Heart right ventricle (tissue), 16 donors: ENCODE measurements around the gene TCIRG1. TPM values are rescaled to one million over a fixed set of nuclear protein-coding genes. Genes with fewer than 3 reads are reported as not detected.

Experiments
- ATAC-seq, 8 donors: fragments of 200-7000 bp; cut with Tn5 transposase; one replicate each; pipeline ENCODE4 v1.9.1; 2020; ENCODE audit warnings: mild to moderate bottlenecking in 8 of 8, moderate library complexity in 8 of 8, moderate number of reproducible peaks in 1 of 8
- DNase-seq, 2 donors: peaks; one replicate each; pipeline ENCODE4 v3.0.0-alpha.2; 2020
- H3K27ac ChIP-seq, 10 donors: fragments of 200-600 bp; sonication (generic) in 2 of 10; one replicate each; pipeline versions ENCODE4 v1.5.0 to v1.8.0; 2020 to 2022; ENCODE audit warnings: mild to moderate bottlenecking in 3 of 10
- H3K27me3 ChIP-seq, 7 donors: fragments of 200-600 bp; one replicate each; pipeline ENCODE4 v1.8.0; 2021 to 2022; ENCODE audit warnings: mild to moderate bottlenecking in 2 of 7
- H3K36me3 ChIP-seq, 9 donors: fragments of 200-600 bp; sonication (generic) in 1 of 9; one replicate each; pipeline versions ENCODE4 v1.5.0 to v1.8.0; 2020 to 2022; ENCODE audit warnings: mild to moderate bottlenecking in 2 of 9
- H3K4me1 ChIP-seq, 9 donors: fragments of 200-600 bp; sonication (generic) in 1 of 9; one replicate each; pipeline versions ENCODE4 v1.5.0 to v1.8.0; 2020 to 2022; ENCODE audit warnings: mild to moderate bottlenecking in 4 of 9
- H3K4me3 ChIP-seq, 10 donors: fragments of 200-600 bp; sonication (generic) in 2 of 10; one replicate each; pipeline versions ENCODE4 v1.5.0 to v1.8.0; 2020 to 2022; ENCODE audit warnings: mild to moderate bottlenecking in 7 of 10, moderate library complexity in 2 of 10
- H3K9me3 ChIP-seq, 11 donors: fragments of 200-600 bp in 10 of 11; sonication (generic) in 2 of 11; one replicate each; pipeline versions ENCODE4 v1.5.0 to v1.8.0; 2013 to 2022; ENCODE audit warnings: mild to moderate bottlenecking in 2 of 11, control low read depth in 1 of 11, moderate library complexity in 1 of 11
- WGBS, 2 donors: extraction: QIAGEN DNeasy Blood & Tissue Kit; methylation state at CpG; one replicate each; pipeline ENCODE4 v1.1.7; 2013; ENCODE audit warnings: inconsistent platforms in 1 of 2; 5-methylcytosine and 5-hydroxymethylcytosine counted together
- intact Hi-C, 10 donors: fragments of 100-400 bp; cut with DNase I; formaldehyde crosslinking; loops; one replicate each; pipeline versions ENCODE4 v1.11.1 to v1.14.2; 2022
- polyA plus RNA-seq, 2 donors: library from polyadenylated mRNA; stranded (reverse); fragments of 200-250 nt; gene quantifications; one replicate each; pipeline ENCODE4 v1.2.3, GENCODE V29; 2013
- total RNA-seq, 10 donors: library from RNA; stranded (reverse); fragmentation: NEBNext Ultra II Directional in 3 of 10; extraction: Animal tissue kit (Norgen Biotek cat#: 25700) in 3 of 10; gene quantifications; one replicate each; pipeline versions ENCODE4 v1.2.1 to v1.2.4, GENCODE V29; 2021 to 2023
- TF ChIP-seq, protein P1 (sequence below), 9 donors: fragments of 200-600 bp; sonication (generic) in 2 of 9; IDR thresholded peaks; one replicate each; pipeline versions ENCODE4 v1.5.0 to v1.8.0; 2021 to 2022; ENCODE audit warnings: antibody characterized with exemption in 9 of 9, mild to moderate bottlenecking in 5 of 9, moderate library complexity in 1 of 9
- donor health status: Arrhythmogenic right ventricular cardiomyopathy.
- donor health status: ischemic (EF 13 %, LVEDD 7.1; RV severe dilation, severe dysfunction).
- donor health status: healthy with polysubstance abuse.
- donor health status: DM: no; HTN: yes; CAD: no.
- donor health status: DM: no; HTN: no; CAD: no.
- donor health status: ischemic (EF 25% LVEDD 6.9; RV normal size, moderate dysfunction).
- donor health status: ischemic (EF 25% LVEDD 5.7; RV mildly dilated, moderate dysfunction).
- donor health status: healthy.
- donor health status: DM: yes; HTN: yes; CAD: no.
- donor health status: Ischemic cardiomyopathy.
- donor health status: ischemic (EF 35%, LVEDD 5.7; RV mildly dilated, moderate dysfunction).
- donor health status: nonischemic (EF 11% LVEDD 7.7; RV severe dilation, severe dysfunction).
- donor health status: DM: yes; HTN: yes; CAD: no.
- donor health status: PGD.
- donor health status: ischemic (EF 29% LVEDD 5.4; RV normal size, mild dysfunction).
- donor health status: nonischemic (EF 23%, LVEDD 6.1; RV moderate dilation, normal function).

The TCIRG1 gene
- total and polyA plus RNA-seq, 12 donors = 7.9 to 91.4 (median 15.1) TPM

DNA sequence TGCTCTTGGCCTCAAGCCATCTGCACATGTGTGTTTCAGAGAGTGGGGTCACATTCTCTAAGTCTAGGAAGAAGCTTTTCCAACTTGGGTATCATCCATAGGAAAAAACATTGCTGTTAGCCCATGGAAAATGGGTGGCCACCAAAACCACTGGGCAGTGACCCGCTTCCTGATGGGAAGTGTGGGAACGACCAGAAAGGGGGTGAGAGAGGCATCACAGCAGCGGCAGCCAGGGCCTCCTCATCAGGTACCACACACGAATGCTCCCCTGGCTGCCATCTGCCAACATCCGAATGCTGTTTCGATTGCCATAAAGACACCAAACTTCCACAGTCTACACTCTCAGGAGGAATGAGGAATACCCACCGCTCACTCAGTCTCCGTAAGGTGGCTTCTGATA lies 42.0 kb downstream of the TCIRG1 start:
- H3K9me3 ChIP-seq = no peaks in the 10 kb centered on the region
- peaks cover 0 to 25% (median 8%) of the 10 kb centered on the region in 9 donors for H3K36me3 ChIP-seq
- 95% methylated on average over 8 of the region's 8 CpGs for WGBS, 2 donors
- H3K4me1 ChIP-seq = peaks cover 0 to 11% (median 0%) of the 10 kb centered on the region in 9 donors
- intact Hi-C loops = no loop called here
- no peak for ATAC-seq
- DNase-seq = no peak
- no peaks in the 10 kb centered on the region for H3K27me3 ChIP-seq
- TF ChIP-seq, protein P1, sequence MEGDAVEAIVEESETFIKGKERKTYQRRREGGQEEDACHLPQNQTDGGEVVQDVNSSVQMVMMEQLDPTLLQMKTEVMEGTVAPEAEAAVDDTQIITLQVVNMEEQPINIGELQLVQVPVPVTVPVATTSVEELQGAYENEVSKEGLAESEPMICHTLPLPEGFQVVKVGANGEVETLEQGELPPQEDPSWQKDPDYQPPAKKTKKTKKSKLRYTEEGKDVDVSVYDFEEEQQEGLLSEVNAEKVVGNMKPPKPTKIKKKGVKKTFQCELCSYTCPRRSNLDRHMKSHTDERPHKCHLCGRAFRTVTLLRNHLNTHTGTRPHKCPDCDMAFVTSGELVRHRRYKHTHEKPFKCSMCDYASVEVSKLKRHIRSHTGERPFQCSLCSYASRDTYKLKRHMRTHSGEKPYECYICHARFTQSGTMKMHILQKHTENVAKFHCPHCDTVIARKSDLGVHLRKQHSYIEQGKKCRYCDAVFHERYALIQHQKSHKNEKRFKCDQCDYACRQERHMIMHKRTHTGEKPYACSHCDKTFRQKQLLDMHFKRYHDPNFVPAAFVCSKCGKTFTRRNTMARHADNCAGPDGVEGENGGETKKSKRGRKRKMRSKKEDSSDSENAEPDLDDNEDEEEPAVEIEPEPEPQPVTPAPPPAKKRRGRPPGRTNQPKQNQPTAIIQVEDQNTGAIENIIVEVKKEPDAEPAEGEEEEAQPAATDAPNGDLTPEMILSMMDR (IDR thresholded peaks at IDR 0.05) = no peak
- H3K4me3 ChIP-seq = no peak overlapping the region
- no peak overlapping the region for H3K27ac ChIP-seq

DNA sequence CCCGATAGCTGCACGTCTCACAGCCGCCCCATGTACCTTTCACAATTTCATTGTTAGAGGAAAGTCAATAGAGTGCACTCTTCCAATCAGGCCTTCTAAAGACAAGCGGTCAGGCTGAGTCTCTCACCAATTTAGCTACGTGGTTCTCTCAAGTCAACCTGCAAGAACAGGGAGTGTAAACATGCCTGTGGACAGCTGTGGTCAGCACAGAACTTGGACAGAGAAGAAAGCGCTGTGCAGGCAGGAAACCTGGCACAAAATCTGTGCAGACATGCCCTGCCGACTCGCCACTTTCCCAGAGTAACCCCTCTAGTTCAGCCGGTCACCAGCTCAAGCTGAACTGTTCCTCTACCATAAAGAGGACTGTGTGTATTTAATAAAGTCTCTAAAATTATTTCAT lies 42.9 kb downstream of the TCIRG1 start:
- Histone ChIP-seq H3K27me3 (no peaks in the 10 kb centered on the region), H3K36me3 (peaks cover 0 to 25% (median 8%) of the 10 kb centered on the region in 9 donors), H3K9me3 (no peaks in the 10 kb centered on the region), H3K27ac (no peak overlapping the region), H3K4me1 (peaks cover 0 to 11% (median 0%) of the 10 kb centered on the region in 9 donors), H3K4me3 (no peak overlapping the region)
- DNase-seq (no peak), ATAC-seq (peak in 1 of 8 donors; percentile 37)
- intact Hi-C loops = no loop called here
- 86 to 90% methylated on average over 9 of the region's 9 CpGs for WGBS, 2 donors
- TF ChIP-seq, protein P1 (IDR thresholded peaks at IDR 0.05) = no peak

DNA sequence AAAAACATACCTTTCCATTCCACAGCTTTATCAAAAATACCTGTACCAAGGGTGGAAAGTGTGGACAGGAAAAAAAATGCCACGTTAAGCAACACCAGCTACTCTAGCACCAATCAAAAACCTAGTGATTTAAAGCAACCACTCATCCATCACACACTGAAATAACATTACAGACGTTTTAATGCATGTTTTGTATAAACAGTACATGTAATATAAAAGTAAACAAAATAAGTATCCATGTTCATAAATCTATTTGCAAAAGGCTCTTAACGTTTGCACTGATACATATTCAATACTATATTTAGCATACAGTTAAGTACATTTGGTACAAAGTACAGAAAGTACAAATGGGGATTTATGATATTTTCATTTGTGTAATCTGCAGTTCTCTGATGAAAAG lies 43.7 kb downstream of the TCIRG1 start:
- ATAC-seq (no peak), DNase-seq (no peak)
- TF ChIP-seq, protein P1 (IDR thresholded peaks at IDR 0.05) = no peak
- intact Hi-C loops = no loop called here
- Histone ChIP-seq H3K4me3 (no peak overlapping the region), H3K36me3 (peaks cover 0 to 23% (median 8%) of the 10 kb centered on the region in 9 donors), H3K9me3 (no peaks in the 10 kb centered on the region), H3K27ac (no peak overlapping the region), H3K4me1 (peaks cover 0 to 8% (median 0%) of the 10 kb centered on the region in 9 donors), H3K27me3 (no peaks in the 10 kb centered on the region)
- WGBS, 2 donors = 60 to 65% methylated on average over 3 of the region's 3 CpGs

DNA sequence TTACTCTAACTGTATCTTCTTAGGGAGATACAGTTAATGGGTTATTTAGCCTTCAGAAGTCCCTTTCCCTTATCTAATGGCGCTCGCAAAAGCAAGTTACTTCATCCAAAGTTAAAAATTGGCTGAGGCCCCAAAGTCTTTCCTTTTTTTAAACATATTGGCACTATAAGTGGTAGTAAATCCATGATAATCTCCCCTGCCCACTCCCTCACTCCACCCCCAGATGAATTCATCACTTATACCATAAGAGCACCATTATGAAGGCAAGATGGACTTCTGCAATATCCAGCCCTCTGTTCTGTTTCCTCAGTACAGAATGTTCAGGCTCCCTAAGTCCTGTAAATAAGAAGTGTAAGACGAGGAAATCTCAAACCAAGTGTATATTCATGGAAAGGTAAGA lies 44.7 kb downstream of the TCIRG1 start:
- no peak for ATAC-seq
- DNase-seq = no peak
- 82 to 86% methylated on average over 3 of the region's 3 CpGs for WGBS, 2 donors
- Histone ChIP-seq H3K4me1 (no peaks in the 10 kb centered on the region), H3K4me3 (no peak overlapping the region), H3K36me3 (peaks cover 0 to 23% (median 8%) of the 10 kb centered on the region in 9 donors), H3K9me3 (no peaks in the 10 kb centered on the region), H3K27ac (no peak overlapping the region), H3K27me3 (no peaks in the 10 kb centered on the region)
- TF ChIP-seq, protein P1 (IDR thresholded peaks at IDR 0.05) = no peak
- intact Hi-C loops = no loop called here
